A549 (cell line): Measurements from ENCODE around the gene VWA5B2. TPM values are rescaled to one million over a fixed set of nuclear protein-coding genes. Genes with fewer than 3 reads are reported as not detected.

ENCODE experiments used
- ATAC-seq, 2 experiments: fragments of 200-7000 bp in 1 of 2; fragments of >200 bp in 1 of 2; cut with Nextera tagmentation in 1 of 2; cut with Tn5 transposase in 1 of 2; 3 replicates each; pipeline versions ENCODE4 v1.8.0 to v1.9.1; 2018 to 2020; ENCODE audit warnings: mild to moderate bottlenecking in 1 of 2, moderate library complexity in 1 of 2
- CTCF ChIA-PET: fragments of 300-600 bp; sonication (Branson Sonifier 250); formaldehyde crosslinking; extraction: SDS; loops from one replicate; lab custom pipeline; 2021; ENCODE audit warnings: antibody characterized with exemption, inconsistent platforms; lab: Yijun Ruan, JAX
- POLR2A ChIA-PET: fragments of 350-600 bp; formaldehyde crosslinking; extraction: SDS; loops from one replicate; lab custom pipeline; 2021; ENCODE audit warnings: antibody characterized with exemption, inconsistent platforms; lab: Yijun Ruan, JAX
- DNase-seq, 2 experiments: peaks; one replicate each; pipeline versions ENCODE4 v3.0.0 to v3.0.0-alpha.2; 2011 to 2016; ENCODE audit warnings: low read depth in 1 of 2, low spot score in 1 of 2
- FAIRE-seq: peaks from 2 replicates; lab custom pipeline; 2011; peaks lifted over from hg19 to GRCh38; lab: Jason Lieb, UNC
- H3K27ac ChIP-seq, 2 experiments: fragments of >200 bp; sonication (Bioruptor Twin); formaldehyde crosslinking; 3 replicates each; pipeline ENCODE4 v1.5.1; 2016 to 2017
- H3K4me1 ChIP-seq: fragments of >200 bp; sonication (Bioruptor Twin); formaldehyde crosslinking; 3 replicates; pipeline ENCODE4 v1.6.1; 2016
- H3K4me2 ChIP-seq: fragments of >200 bp; sonication (Bioruptor Twin); formaldehyde crosslinking; 3 replicates; pipeline ENCODE4 v1.6.1; 2016
- H3K4me3 ChIP-seq: fragments of >200 bp; sonication (Bioruptor Twin); formaldehyde crosslinking; 3 replicates; pipeline ENCODE4 v1.5.1; 2016
- H3K9me3 ChIP-seq: fragments of >200 bp; sonication (Bioruptor Twin); formaldehyde crosslinking; 3 replicates; pipeline ENCODE4 v1.6.1; 2016
- FOXS1 ChIP-seq: fragments of 250-450 bp; sonication (Bioruptor Pico); IDR thresholded peaks from 2 replicates; pipeline ENCODE4 v1.5.0; 2020; ENCODE audit warnings: mild to moderate bottlenecking, moderate library complexity
- HDAC2 ChIP-seq: fragments of 200-600 bp; sonication (generic); IDR thresholded peaks from 2 replicates; pipeline ENCODE4 v1.6.1; 2016
- JUN ChIP-seq, 2 experiments: fragments of >200 bp; sonication (Bioruptor Twin); formaldehyde crosslinking; IDR thresholded peaks; 2 replicates in 1 of 2; 3 replicates in 1 of 2; pipeline ENCODE4 v1.6.1; 2016 to 2017
- KDM5A ChIP-seq: fragments of 200-600 bp; sonication (generic); IDR thresholded peaks from 2 replicates; pipeline ENCODE4 v1.6.1; 2016; ENCODE audit warnings: antibody characterized with exemption, mild to moderate bottlenecking
- MAX ChIP-seq: IDR thresholded peaks from 2 replicates; pipeline ENCODE4 v1.6.1; 2012
- RCOR1 ChIP-seq: fragments of 150-350 bp; IDR thresholded peaks from 2 replicates; pipeline ENCODE4 v1.6.1; 2014; ENCODE audit warnings: antibody characterized with exemption, low read length, low read depth
- REST ChIP-seq: fragments of 200-600 bp; sonication (generic); IDR thresholded peaks from 2 replicates; pipeline ENCODE4 v1.6.1; 2016; ENCODE audit warnings: antibody characterized with exemption, mild to moderate bottlenecking, moderate library complexity
- RNF2 ChIP-seq: fragments of 200-600 bp; sonication (generic); IDR thresholded peaks from 2 replicates; pipeline ENCODE4 v1.6.1; 2016; ENCODE audit warnings: low read depth, mild to moderate bottlenecking, antibody characterized with exemption, moderate library complexity, borderline replicate concordance
- WGBS: methylation state at CpG from one replicate; pipeline ENCODE4 v1.1.6; 2017; ENCODE audit errors: missing lambda C conversion rate; 5-methylcytosine and 5-hydroxymethylcytosine counted together
- polyA plus RNA-seq, 4 experiments: library from polyadenylated mRNA; depleted of rRNA in 3 of 4; stranded (reverse); fragments of >200 nt; fragmentation: RNase III in 1 of 4; extraction: RNeasy Plus Mini Kit Qiagen cat#74134 plus additional on column Dnase treatment in 1 of 4; gene quantifications; 2 replicates in 3 of 4; 3 replicates in 1 of 4; pipeline ENCODE4 v1.2.3, GENCODE V29; 2011 to 2017

Gene VWA5B2
- polyA plus RNA-seq, 2 of the 4 experiments (the other 2 are of a cell fraction) = 0.37 to 0.48 TPM

GRCh38 chr3:184259878-184260723 lies 30.7 kb downstream of the VWA5B2 start:
- Histone ChIP-seq H3K4me2 (peak overlapping the region; percentile 99), H3K4me1 (peaks cover 13% of the 10 kb centered on the region; the same call in 1 of the 3 replicates), H3K27ac (no peak overlapping the region), H3K9me3 (no peaks in the 10 kb centered on the region), H3K4me3 (peak overlapping the region; percentile 53)
- ChIA-PET POLR2A (no interaction called here), CTCF (interaction anchor here (1.3 to 5.5 kb wide), 2 partner anchors 10 to 87 kb away, joined by 3 to 27 read pairs; partner anchors contain the start of gene EEF1AKMT4)
- FAIRE-seq = no peak
- DNase-seq = peak; percentile 24 to 62
- ATAC-seq = peak; percentile 42 to 60; a peak in 5 of 6 replicates
- peak; percentile 56; the same call in 1 of the 2 replicates for TF ChIP-seq REST
- TF ChIP-seq FOXS1 (CRISPR knock-in tag) = no peak
- 0 out of 5 replicates have a peak, but pooled peaks of 1 of the 2 experiments have one; percentile 23 for TF ChIP-seq JUN (IDR thresholded peaks at IDR 0.05)
- 5% methylated on average over 26 of the region's 91 CpGs for WGBS

GRCh38 chr3:184260724-184261269 lies 31.4 kb downstream of the VWA5B2 start:
- H3K4me3 ChIP-seq = peak overlapping the region; percentile 53
- H3K4me2 ChIP-seq = peak overlapping the region; percentile 99
- WGBS = no CpG with 5 or more reads among the region's 49 CpGs
- peaks cover 13% of the 10 kb centered on the region; the same call in 1 of the 3 replicates for H3K4me1 ChIP-seq
- ChIA-PET POLR2A (no interaction called here), CTCF (interaction anchor here (1.3 to 5.5 kb wide), 2 partner anchors 11 to 88 kb away, joined by 3 to 27 read pairs; partner anchors contain the start of gene EEF1AKMT4)
- DNase-seq = no peak
- TF ChIP-seq HDAC2 = no peak
- no peak for TF ChIP-seq KDM5A
- no peak for FAIRE-seq
- no peaks in the 10 kb centered on the region for H3K9me3 ChIP-seq
- peak overlapping the region; percentile 10 to 80; a peak in 4 of 6 replicates for H3K27ac ChIP-seq
- peak in 1 of 2 experiments; percentile 5; a peak in 2 of 6 replicates for ATAC-seq

GRCh38 chr3:184261270-184261853 lies 32.0 kb downstream of the VWA5B2 start, which contains the start of gene CAMK2N2:
TSS of gene CAMK2N2 (minus strand) at chr3:184261553. CDS start at chr3:184261285, 268 bp downstream.
- FAIRE-seq = no peak
- Histone ChIP-seq H3K9me3 (no peaks in the 10 kb centered on the region), H3K27ac (peak within 1 kb of the TSS; percentile 51 to 80; a peak in 4 of 6 replicates), H3K4me3 (peak within 1 kb of the TSS; percentile 53), H3K4me2 (peak within 1 kb of the TSS; percentile 99), H3K4me1 (peaks cover 13% of the 10 kb centered on the region; the same call in 1 of the 3 replicates)
- DNase-seq = peak; percentile 68 to 83
- ChIA-PET CTCF (interaction anchor here (0.9 to 5.5 kb wide), 3 partner anchors 11 to 28 kb away, joined by 3 to 27 read pairs (median 3); partner anchors contain the start of gene EEF1AKMT4), POLR2A (no interaction called here)
- no CpG with 5 or more reads among the region's 67 CpGs for WGBS
- TF ChIP-seq MAX (peak; percentile 32; the same call in 1 of the 2 replicates), RCOR1 (no peak)
- peak; percentile 74 to 86 for ATAC-seq

GRCh38 chr3:184261854-184262763 lies 32.7 kb downstream of the VWA5B2 start:
- ChIA-PET CTCF (interaction anchor here (0.9 to 5.5 kb wide), 3 partner anchors 12 to 27 kb away, joined by 3 to 27 read pairs (median 3); partner anchors contain the start of gene EEF1AKMT4), POLR2A (no interaction called here)
- DNase-seq (peak in 1 of 2 experiments; percentile 49), ATAC-seq (peak; percentile 35 to 77; a peak in 5 of 6 replicates), FAIRE-seq (no peak)
- H3K9me3 ChIP-seq = no peaks in the 10 kb centered on the region
- peaks cover 13% of the 10 kb centered on the region; the same call in 1 of the 3 replicates for H3K4me1 ChIP-seq
- peak overlapping the region; percentile 99 for H3K4me2 ChIP-seq
- WGBS = 6% methylated on average over 26 of the region's 66 CpGs
- TF ChIP-seq MAX = 0 out of 2 replicates have a peak, but pooled peaks have one; percentile 3
- TF ChIP-seq RNF2 = no peak
- peak overlapping the region; percentile 53 for H3K4me3 ChIP-seq
- H3K27ac ChIP-seq = peak overlapping the region; percentile 51 to 80; a peak in 4 of 6 replicates
